IMR-90 (cell line): ENCODE results near the gene EDN3. TPM values are rescaled to one million over a fixed set of nuclear protein-coding genes. Genes with fewer than 3 reads are reported as not detected.

Source experiments
- ATAC-seq: fragments of 200-7000 bp; cut with Tn5 transposase; 2 replicates; pipeline ENCODE4 v1.9.1; 2020; ENCODE audit warnings: low read depth, mild to moderate bottlenecking, moderate library complexity
- BruUV-seq: library from RNA; stranded (reverse); fragments of 400-500 nt; replicated peaks from 2 replicates; lab custom pipeline; 2021; lab: Mats Ljungman, UMichigan
- CTCF ChIA-PET: fragments of 300-600 bp; formaldehyde crosslinking; extraction: SDS; loops from one replicate; lab custom pipeline; 2021; ENCODE audit warnings: antibody characterized with exemption; lab: Yijun Ruan, JAX
- POLR2A ChIA-PET: fragments of 300-600 bp; sonication (Branson Sonifier 250); formaldehyde crosslinking; loops from one replicate; lab custom pipeline; 2022; ENCODE audit warnings: antibody characterized with exemption; ENCODE audit not compliant: unreplicated experiment; lab: Charles Lee
- DNase-seq: peaks from one replicate; pipeline ENCODE4 v3.0.0; 2013
- H2AFZ ChIP-seq: replicated peaks from 2 replicates; pipeline ENCODE3; 2013; ENCODE audit warnings: low read length, mild to moderate bottlenecking; ENCODE audit not compliant: poor library complexity
- H2AK5ac ChIP-seq: 2 replicates; pipeline ENCODE4 v1.6.1; 2013; ENCODE audit warnings: low read depth, low read length, inconsistent platforms
- H2AK9ac ChIP-seq: replicated peaks from 2 replicates; pipeline ENCODE3; 2013; ENCODE audit warnings: mild to moderate bottlenecking, low read depth, low read length, moderate library complexity; ENCODE audit not compliant: poor library complexity
- H2BK120ac ChIP-seq: 2 replicates; pipeline ENCODE4 v1.6.1; 2013; ENCODE audit warnings: low read depth, low read length, inconsistent platforms
- H2BK15ac ChIP-seq: 3 replicates; pipeline ENCODE4 v1.6.1; 2013; ENCODE audit warnings: low read depth, low read length, inconsistent platforms
- H2BK20ac ChIP-seq: 2 replicates; pipeline ENCODE4 v1.6.1; 2013; ENCODE audit warnings: low read depth, mild to moderate bottlenecking, inconsistent platforms, low read length, moderate library complexity
- H2BK5ac ChIP-seq: 2 replicates; pipeline ENCODE4 v1.6.1; 2013; ENCODE audit warnings: mild to moderate bottlenecking, low read depth, low read length, inconsistent platforms; ENCODE audit not compliant: poor library complexity, severe bottlenecking
- H3K14ac ChIP-seq: replicated peaks from 2 replicates; pipeline ENCODE4 v1.6.1; 2013; ENCODE audit warnings: low read depth, low read length, inconsistent platforms
- H3K18ac ChIP-seq: 2 replicates; pipeline ENCODE4 v1.6.1; 2013; ENCODE audit warnings: low read depth, low read length, control low read depth
- H3K23ac ChIP-seq: 2 replicates; pipeline ENCODE4 v1.6.1; 2013; ENCODE audit warnings: low read depth, low read length, inconsistent platforms
- H3K27ac ChIP-seq: 2 replicates; pipeline ENCODE4 v1.5.1; 2013; ENCODE audit warnings: mild to moderate bottlenecking, control low read depth, low read length; ENCODE audit not compliant: insufficient read depth
- H3K27me3 ChIP-seq: 2 replicates; pipeline ENCODE4 v1.6.1; 2013; ENCODE audit warnings: low read length; ENCODE audit not compliant: control insufficient read depth, insufficient read depth
- H3K36me3 ChIP-seq: 2 replicates; pipeline ENCODE4 v1.6.1; 2013; ENCODE audit warnings: low read length, mixed read lengths; ENCODE audit not compliant: control insufficient read depth, insufficient read depth
- H3K4ac ChIP-seq: 2 replicates; pipeline ENCODE4 v1.6.1; 2013; ENCODE audit warnings: low read depth, low read length, inconsistent platforms
- H3K4me1 ChIP-seq: 2 replicates; pipeline ENCODE4 v1.6.1; 2013; ENCODE audit warnings: low read length, mixed read lengths; ENCODE audit not compliant: control insufficient read depth, insufficient read depth
- H3K4me2 ChIP-seq: 2 replicates; pipeline ENCODE4 v1.6.1; 2013; ENCODE audit warnings: low read depth, mild to moderate bottlenecking, control low read depth, low read length, moderate library complexity
- H3K4me3 ChIP-seq: 2 replicates; pipeline ENCODE4 v1.5.1; 2013; ENCODE audit warnings: low read depth, mild to moderate bottlenecking, control low read depth, low read length, moderate library complexity; ENCODE audit not compliant: insufficient read depth
- H3K56ac ChIP-seq: 2 replicates; pipeline ENCODE4 v1.6.1; 2013; ENCODE audit warnings: low read length, inconsistent platforms; ENCODE audit not compliant: insufficient read depth; ENCODE audit errors: extremely low read depth
- H3K79me1 ChIP-seq, 2 experiments: 2 replicates each; pipeline ENCODE4 v1.6.1; 2013; ENCODE audit warnings: low read length in 2 of 2, inconsistent platforms in 1 of 2, low read depth in 1 of 2
- H3K9ac ChIP-seq: 2 replicates; pipeline ENCODE4 v1.6.1; 2013; ENCODE audit warnings: low read depth, low read length, control low read depth
- H3K9me1 ChIP-seq: 2 replicates; pipeline ENCODE4 v1.6.1; 2013; ENCODE audit warnings: low read length, inconsistent platforms; ENCODE audit not compliant: insufficient read depth
- H3K9me3 ChIP-seq: 2 replicates; pipeline ENCODE4 v1.6.1; 2013; ENCODE audit warnings: low read length; ENCODE audit not compliant: control insufficient read depth, insufficient read depth
- H4K20me1 ChIP-seq: 2 replicates; pipeline ENCODE4 v1.6.1; 2013; ENCODE audit warnings: low read length, inconsistent platforms; ENCODE audit not compliant: insufficient read depth
- H4K5ac ChIP-seq: 2 replicates; pipeline ENCODE4 v1.6.1; 2013; ENCODE audit warnings: mild to moderate bottlenecking, low read depth, low read length, control low read depth
- H4K8ac ChIP-seq, 2 experiments: 2 replicates each; pipeline ENCODE4 v1.6.1; 2013; ENCODE audit warnings: low read depth in 2 of 2, low read length in 2 of 2, control low read depth in 1 of 2, inconsistent platforms in 1 of 2
- H4K91ac ChIP-seq: 2 replicates; pipeline ENCODE4 v1.6.1; 2013; ENCODE audit warnings: low read depth, low read length, inconsistent platforms; ENCODE audit not compliant: insufficient read depth
- BHLHE40 ChIP-seq: fragments of 150-350 bp; IDR thresholded peaks from 2 replicates; pipeline ENCODE4 v1.6.1; 2016; ENCODE audit warnings: mild to moderate bottlenecking, low read depth, low read length
- CEBPB ChIP-seq: IDR thresholded peaks from 2 replicates; pipeline ENCODE4 v1.6.1; 2012; ENCODE audit warnings: low read depth, low read length, improper control_type of control experiment
- CHD1 ChIP-seq: IDR thresholded peaks from 2 replicates; pipeline ENCODE4 v1.6.1; 2012; ENCODE audit warnings: low read depth, low read length, improper control_type of control experiment
- MAFK ChIP-seq: IDR thresholded peaks from 2 replicates; pipeline ENCODE4 v1.6.1; 2012; ENCODE audit warnings: low read depth, low read length, improper control_type of control experiment
- MAZ ChIP-seq: IDR thresholded peaks from 2 replicates; pipeline ENCODE4 v1.6.1; 2012; ENCODE audit warnings: low read depth, mild to moderate bottlenecking, low read length, improper control_type of control experiment, moderate library complexity, borderline replicate concordance
- POLR2A ChIP-seq: IDR thresholded peaks from 2 replicates; pipeline ENCODE4 v1.6.1; 2012; ENCODE audit warnings: mild to moderate bottlenecking, low read depth, low read length
- RFX5 ChIP-seq: IDR thresholded peaks from 2 replicates; pipeline ENCODE4 v1.8.0; 2012; ENCODE audit warnings: low read depth, mild to moderate bottlenecking, low read length, moderate library complexity
- SMC3 ChIP-seq: fragments of 150-350 bp; IDR thresholded peaks from 2 replicates; pipeline ENCODE4 v1.6.1; 2016; ENCODE audit warnings: low read depth, mild to moderate bottlenecking, antibody characterized with exemption, low read length, moderate library complexity
- WGBS, 2 experiments: methylation state at CpG; one replicate each; pipeline versions ENCODE4 v1.1.5 to v1.1.7; 2013; ENCODE audit warnings: missing lambda C conversion rate in 2 of 2; ENCODE audit not compliant: insufficient read length in 1 of 2; ENCODE audit errors: extremely low coverage in 2 of 2; 5-methylcytosine and 5-hydroxymethylcytosine counted together
- dilution Hi-C: fragments of 300-500 bp; cut with HindIII; formaldehyde crosslinking; loops from one replicate; pipeline ENCODE4 v1.14.3; 2018; ENCODE audit warnings: low sequenced_read_pairs; ENCODE audit not compliant: unreplicated experiment
- in situ Hi-C: fragments of 300-500 bp; cut with MboI; formaldehyde crosslinking; loops from 3 replicates; pipeline ENCODE4 v1.14.3; 2019; ENCODE audit warnings: low sequenced_read_pairs, inconsistent platforms, mixed read lengths
- intact Hi-C: fragments of 100-400 bp; cut with micrococcal nuclease; formaldehyde crosslinking; loops from 2 replicates; pipeline ENCODE4 v1.10.0; 2022
- polyA plus RNA-seq, 3 experiments: library from polyadenylated mRNA; depleted of rRNA; stranded (reverse); fragments of >200 nt; gene quantifications; 2 replicates each; pipeline ENCODE4 v1.2.3, GENCODE V29; 2012; ENCODE audit warnings: low replicate concordance in 1 of 3
- total RNA-seq: library from RNA; depleted of rRNA; stranded (reverse); fragments of >200 nt; gene quantifications from 2 replicates; pipeline ENCODE4 v1.2.3, GENCODE V29; 2012
- TF ChIP-seq, protein P1 (sequence below): fragments of 150-350 bp; IDR thresholded peaks from 2 replicates; pipeline ENCODE4 v1.6.1; 2016; ENCODE audit warnings: low read depth, mild to moderate bottlenecking, low read length, moderate library complexity, borderline replicate concordance
- TF ChIP-seq, protein P2 (sequence below): conservative IDR thresholded peaks from 2 replicates; pipeline ENCODE4 v1.5.1; 2012; ENCODE audit warnings: mild to moderate bottlenecking, low read depth, low read length, improper control_type of control experiment

The EDN3 gene
- total and polyA plus RNA-seq, 2 of the 4 experiments (the other 2 are of a cell fraction): not detected

DNA sequence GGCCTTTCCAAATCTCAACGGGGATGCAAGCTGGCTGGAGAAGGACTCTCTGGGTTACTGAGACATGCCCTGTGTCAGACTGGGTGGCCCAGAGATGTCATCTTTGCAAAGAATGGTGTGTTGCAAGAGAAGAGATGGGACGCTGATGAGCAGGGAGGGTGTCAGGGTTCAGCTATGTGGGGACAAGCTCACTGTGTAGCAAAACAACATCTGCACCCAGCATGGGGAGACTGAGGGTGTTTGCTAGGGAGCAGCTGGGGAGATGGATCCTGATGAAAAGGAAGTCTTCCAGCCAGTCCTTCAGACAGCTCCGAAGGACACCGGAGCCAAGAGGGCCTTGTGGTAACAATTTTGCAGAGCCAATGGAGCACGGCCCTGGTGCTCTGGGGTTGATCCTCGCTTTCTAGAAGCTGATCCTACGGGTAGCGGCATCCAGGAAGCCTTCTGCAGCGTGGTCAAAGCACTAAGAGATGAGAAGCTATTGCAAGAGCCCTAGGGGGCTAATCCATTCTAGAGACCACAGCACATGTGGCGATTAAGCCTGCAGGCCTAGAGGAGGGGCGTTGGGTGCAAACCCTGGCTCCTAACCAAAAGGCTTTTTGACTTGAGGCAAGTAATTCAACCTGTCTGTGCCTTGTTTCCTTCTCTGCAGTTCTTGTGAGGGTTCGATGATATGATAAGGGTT is 39.9 kb downstream of the EDN3 start:
- H3K4me2 ChIP-seq: no peak overlapping the region
- no peak overlapping the region for H3K18ac ChIP-seq
- no peak overlapping the region for H2AK9ac ChIP-seq
- H3K4me1 ChIP-seq: no peaks in the 10 kb centered on the region
- no peak overlapping the region for H3K27ac ChIP-seq
- H2BK5ac ChIP-seq: no peak overlapping the region
- CTCF ChIA-PET: no interaction called here
- H2AK5ac ChIP-seq: no peak overlapping the region
- H3K9me3 ChIP-seq: peaks cover 6% of the 10 kb centered on the region; the same call in 1 of the 2 replicates
- BruUV-seq: no TSS peak
- no peaks in the 10 kb centered on the region for H3K27me3 ChIP-seq
- H3K36me3 ChIP-seq: no peaks in the 10 kb centered on the region
- H3K56ac ChIP-seq: no peak overlapping the region
- no peaks in the 10 kb centered on the region for H3K9me1 ChIP-seq
- in situ Hi-C loops (no loop called here), intact Hi-C loops (no loop called here), dilution Hi-C loops (no loop called here)
- WGBS, 2 experiments: 20% methylated on average over 1 of the region's 12 CpGs; no CpG with 5 or more reads in 1 of the 2 experiments
- DNase-seq: no peak
- H4K8ac ChIP-seq: no peak overlapping the region
- TF ChIP-seq CEBPB: no peak
- TF ChIP-seq MAZ: no peak
- no peak for TF ChIP-seq BHLHE40
- TF ChIP-seq POLR2A: no peak
- no peak for TF ChIP-seq MAFK
- TF ChIP-seq CHD1: no peak
- TF ChIP-seq, protein P1, sequence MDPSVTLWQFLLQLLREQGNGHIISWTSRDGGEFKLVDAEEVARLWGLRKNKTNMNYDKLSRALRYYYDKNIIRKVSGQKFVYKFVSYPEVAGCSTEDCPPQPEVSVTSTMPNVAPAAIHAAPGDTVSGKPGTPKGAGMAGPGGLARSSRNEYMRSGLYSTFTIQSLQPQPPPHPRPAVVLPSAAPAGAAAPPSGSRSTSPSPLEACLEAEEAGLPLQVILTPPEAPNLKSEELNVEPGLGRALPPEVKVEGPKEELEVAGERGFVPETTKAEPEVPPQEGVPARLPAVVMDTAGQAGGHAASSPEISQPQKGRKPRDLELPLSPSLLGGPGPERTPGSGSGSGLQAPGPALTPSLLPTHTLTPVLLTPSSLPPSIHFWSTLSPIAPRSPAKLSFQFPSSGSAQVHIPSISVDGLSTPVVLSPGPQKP: no peak
- TF ChIP-seq, protein P2, sequence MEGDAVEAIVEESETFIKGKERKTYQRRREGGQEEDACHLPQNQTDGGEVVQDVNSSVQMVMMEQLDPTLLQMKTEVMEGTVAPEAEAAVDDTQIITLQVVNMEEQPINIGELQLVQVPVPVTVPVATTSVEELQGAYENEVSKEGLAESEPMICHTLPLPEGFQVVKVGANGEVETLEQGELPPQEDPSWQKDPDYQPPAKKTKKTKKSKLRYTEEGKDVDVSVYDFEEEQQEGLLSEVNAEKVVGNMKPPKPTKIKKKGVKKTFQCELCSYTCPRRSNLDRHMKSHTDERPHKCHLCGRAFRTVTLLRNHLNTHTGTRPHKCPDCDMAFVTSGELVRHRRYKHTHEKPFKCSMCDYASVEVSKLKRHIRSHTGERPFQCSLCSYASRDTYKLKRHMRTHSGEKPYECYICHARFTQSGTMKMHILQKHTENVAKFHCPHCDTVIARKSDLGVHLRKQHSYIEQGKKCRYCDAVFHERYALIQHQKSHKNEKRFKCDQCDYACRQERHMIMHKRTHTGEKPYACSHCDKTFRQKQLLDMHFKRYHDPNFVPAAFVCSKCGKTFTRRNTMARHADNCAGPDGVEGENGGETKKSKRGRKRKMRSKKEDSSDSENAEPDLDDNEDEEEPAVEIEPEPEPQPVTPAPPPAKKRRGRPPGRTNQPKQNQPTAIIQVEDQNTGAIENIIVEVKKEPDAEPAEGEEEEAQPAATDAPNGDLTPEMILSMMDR: no peak
- no peak for TF ChIP-seq SMC3
- TF ChIP-seq RFX5: no peak
- no peaks in the 10 kb centered on the region for H4K20me1 ChIP-seq
- H3K4me3 ChIP-seq: no peak overlapping the region
- no peak overlapping the region for H2BK120ac ChIP-seq
- no peak overlapping the region for H3K14ac ChIP-seq
- H2BK20ac ChIP-seq: no peak overlapping the region
- H3K4ac ChIP-seq: no peak overlapping the region
- no peak overlapping the region for H4K91ac ChIP-seq
- H3K23ac ChIP-seq: no peak overlapping the region
- H4K5ac ChIP-seq: no peak overlapping the region
- H3K79me1 ChIP-seq: no peaks in the 10 kb centered on the region
- H3K9ac ChIP-seq: no peak overlapping the region
- H2BK15ac ChIP-seq: no peak overlapping the region
- H2AFZ ChIP-seq: no peak overlapping the region
- POLR2A ChIA-PET: no interaction called here
- ATAC-seq: no peak
